ENCODE results near the gene CD40. TPM values are rescaled to one million over a fixed set of nuclear protein-coding genes. Genes with fewer than 3 reads are reported as not detected.
A peak's percentile ranks its signal among the peaks of the same experiment; 100 is the strongest.

CD40 gene
- total RNA-seq, 1 experiment from 2014 or later: 14.1 TPM

GRCh38 chr20:46172961-46173536 lies 54.9 kb downstream of the CD40 start:
- no peak for DNase-seq (ENCODE audit: low read depth, low spot score)
- ChIA-PET CTCF (no interaction called here), POLR2A (no interaction called here)
- no peaks in the 10 kb centered on the region for H3K4me1 ChIP-seq (ENCODE audit: control insufficient read depth, insufficient read depth, low read length)
- TF ChIP-seq SIN3A (IDR thresholded peaks at IDR 0.05; ENCODE audit: borderline replicate concordance, insufficient read depth, low read depth, low read length): no peak
- TF ChIP-seq TCF7L2 (IDR thresholded peaks at IDR 0.05; ENCODE audit: low read depth, low read length): no peak
- TF ChIP-seq POLR2AphosphoS5 (IDR thresholded peaks at IDR 0.05; ENCODE audit: low read depth, low read length): no peak
- TF ChIP-seq CTCF (IDR thresholded peaks at IDR 0.05): no peak
- TF ChIP-seq REST (IDR thresholded peaks at IDR 0.05; ENCODE audit: insufficient read depth in 1 of 2, low read depth in 2 of 2, low read length in 1 of 2): no peak
- no peak for ATAC-seq
- no TSS peak for BruUV-seq (replicated peaks)
- no peak overlapping the region for H3K4me3 ChIP-seq (ENCODE audit: low read depth in 2 of 2, low read length in 2 of 2)
- in situ Hi-C loops (cut with HindIII; ENCODE audit: low pct_unique_long_range_greater_than_20kb, low sequenced_read_pairs) (no loop called here), intact Hi-C loops (cut with micrococcal nuclease; ENCODE audit: unreplicated experiment) (no loop called here)
- H3K27ac ChIP-seq (ENCODE audit: low read length): no peak overlapping the region
- peaks cover 24% of the 10 kb centered on the region for H3K27me3 ChIP-seq (ENCODE audit: control insufficient read depth, insufficient read depth, low read length)
- no peaks in the 10 kb centered on the region for H3K36me3 ChIP-seq (ENCODE audit: control insufficient read depth, insufficient read depth, low read length)
- H3K9me3 ChIP-seq (ENCODE audit: control insufficient read depth, insufficient read depth, low read depth, low read length): no peaks in the 10 kb centered on the region

- Histone ChIP-seq H3K4me1 (ENCODE audit: control insufficient read depth, insufficient read depth, low read length) (no peaks in the 10 kb centered on the region), H3K9me3 (ENCODE audit: control insufficient read depth, insufficient read depth, low read depth, low read length) (no peaks in the 10 kb centered on the region), H3K27me3 (ENCODE audit: control insufficient read depth, insufficient read depth, low read length) (peaks cover 24% of the 10 kb centered on the region), H3K27ac (ENCODE audit: low read length) (no peak overlapping the region), H3K36me3 (ENCODE audit: control insufficient read depth, insufficient read depth, low read length) (no peaks in the 10 kb centered on the region), H3K4me3 (ENCODE audit: low read depth in 2 of 2, low read length in 2 of 2) (no peak overlapping the region)
- DNase-seq (ENCODE audit: low read depth, low spot score) (no peak), ATAC-seq (peak; percentile 24; the same call in 1 of the 2 replicates)
- TF ChIP-seq POLR2AphosphoS5 (IDR thresholded peaks at IDR 0.05; ENCODE audit: low read depth, low read length) (no peak), SIN3A (IDR thresholded peaks at IDR 0.05; ENCODE audit: borderline replicate concordance, insufficient read depth, low read depth, low read length) (no peak), CTCF (IDR thresholded peaks at IDR 0.05) (no peak), REST (IDR thresholded peaks at IDR 0.05; ENCODE audit: insufficient read depth in 1 of 2, low read depth in 2 of 2, low read length in 1 of 2) (no peak), TCF7L2 (IDR thresholded peaks at IDR 0.05; ENCODE audit: low read depth, low read length) (no peak)
- in situ Hi-C loops (cut with HindIII; ENCODE audit: low pct_unique_long_range_greater_than_20kb, low sequenced_read_pairs): no loop called here
- ChIA-PET CTCF (no interaction called here), POLR2A (no interaction called here)
- intact Hi-C loops (cut with micrococcal nuclease; ENCODE audit: unreplicated experiment): no loop called here
- BruUV-seq (replicated peaks): no TSS peak
Measured at GRCh38 chr20:46173652-46174468, 55.7 kb downstream of the CD40 start.
